ENCODE results near the gene C19orf25. TPM values are rescaled to one million over a fixed set of nuclear protein-coding genes. Genes with fewer than 3 reads are reported as not detected.

Gene C19orf25
- total and polyA plus RNA-seq, 2 of the 13 experiments (the other 11 are each of a cell fraction or from before 2014, with no cell fraction given) = 14.2 to 32.4 TPM

DNA sequence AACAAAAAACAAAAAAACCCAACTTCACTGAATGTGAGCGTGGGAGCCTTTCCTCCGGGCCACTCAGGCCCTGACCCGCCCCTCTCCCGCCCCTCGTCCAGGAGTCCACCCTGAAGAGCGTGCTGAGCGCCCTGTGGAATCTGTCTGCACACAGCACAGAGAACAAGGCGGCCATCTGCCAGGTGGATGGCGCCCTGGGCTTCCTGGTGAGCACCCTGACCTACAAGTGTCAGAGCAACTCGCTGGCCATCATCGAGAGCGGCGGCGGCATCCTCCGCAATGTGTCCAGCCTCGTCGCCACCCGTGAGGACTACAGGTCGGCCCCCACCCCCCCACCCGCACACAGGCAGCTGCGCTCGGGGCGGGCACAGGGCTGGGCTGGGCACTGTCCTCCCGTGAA lies 17.2 kb downstream of the C19orf25 start (continued):
- TF ChIP-seq, protein P1, sequence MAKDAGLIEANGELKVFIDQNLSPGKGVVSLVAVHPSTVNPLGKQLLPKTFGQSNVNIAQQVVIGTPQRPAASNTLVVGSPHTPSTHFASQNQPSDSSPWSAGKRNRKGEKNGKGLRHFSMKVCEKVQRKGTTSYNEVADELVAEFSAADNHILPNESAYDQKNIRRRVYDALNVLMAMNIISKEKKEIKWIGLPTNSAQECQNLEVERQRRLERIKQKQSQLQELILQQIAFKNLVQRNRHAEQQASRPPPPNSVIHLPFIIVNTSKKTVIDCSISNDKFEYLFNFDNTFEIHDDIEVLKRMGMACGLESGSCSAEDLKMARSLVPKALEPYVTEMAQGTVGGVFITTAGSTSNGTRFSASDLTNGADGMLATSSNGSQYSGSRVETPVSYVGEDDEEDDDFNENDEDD (CRISPR knock-in tag; IDR thresholded peaks at IDR 0.05; ENCODE audit: borderline replicate concordance) = peak; percentile 42; the same call in 1 of the 2 replicates
- no peak for TF ChIP-seq BHLHE40 (IDR thresholded peaks at IDR 0.05; ENCODE audit: low read length)
- TF ChIP-seq YY1 (IDR thresholded peaks at IDR 0.05; ENCODE audit: insufficient read depth, insufficient replicate concordance, low read depth, low read length) = peak; percentile 58
- no peak for TF ChIP-seq ZNF292 (CRISPR knock-in tag; IDR thresholded peaks at IDR 0.05; ENCODE audit: borderline replicate concordance, low read depth)
- no peak for TF ChIP-seq NBN (conservative IDR thresholded peaks at IDR 0.05)
- no peak for TF ChIP-seq TRIM24 (CRISPR knock-in tag; IDR thresholded peaks at IDR 0.05)
- TF ChIP-seq TSC22D2 (CRISPR knock-in tag; IDR thresholded peaks at IDR 0.05; ENCODE audit: borderline replicate concordance) = no peak
- no peak for TF ChIP-seq ZNF274 (CRISPR knock-in tag; IDR thresholded peaks at IDR 0.05)
- no peak for TF ChIP-seq SNAPC2 (CRISPR knock-in tag; IDR thresholded peaks at IDR 0.05)
- TF ChIP-seq AGO2 (optimal IDR thresholded peaks at IDR 0.05; ENCODE audit: low read depth, low read length) = peak; percentile 31
- no peak for TF ChIP-seq ZNF543 (CRISPR knock-in tag; IDR thresholded peaks at IDR 0.05)
- TF ChIP-seq, protein P2, sequence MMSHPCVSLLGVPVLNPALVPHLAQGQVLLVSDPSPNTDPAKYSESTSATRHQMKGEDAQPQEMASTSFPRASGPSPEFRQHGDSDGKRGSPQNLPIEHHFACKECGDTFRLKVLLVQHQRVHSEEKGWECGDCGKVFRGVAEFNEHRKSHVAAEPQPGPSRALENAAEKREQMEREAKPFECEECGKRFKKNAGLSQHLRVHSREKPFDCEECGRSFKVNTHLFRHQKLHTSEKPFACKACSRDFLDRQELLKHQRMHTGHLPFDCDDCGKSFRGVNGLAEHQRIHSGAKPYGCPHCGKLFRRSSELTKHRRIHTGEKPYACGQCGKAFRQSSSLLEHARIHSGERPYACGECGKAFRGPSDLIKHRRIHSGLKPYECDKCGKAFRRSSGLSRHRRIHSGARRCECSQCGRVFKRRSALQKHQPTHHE (CRISPR knock-in tag; IDR thresholded peaks at IDR 0.05; ENCODE audit: borderline replicate concordance) = no peak
- TF ChIP-seq, protein P3, sequence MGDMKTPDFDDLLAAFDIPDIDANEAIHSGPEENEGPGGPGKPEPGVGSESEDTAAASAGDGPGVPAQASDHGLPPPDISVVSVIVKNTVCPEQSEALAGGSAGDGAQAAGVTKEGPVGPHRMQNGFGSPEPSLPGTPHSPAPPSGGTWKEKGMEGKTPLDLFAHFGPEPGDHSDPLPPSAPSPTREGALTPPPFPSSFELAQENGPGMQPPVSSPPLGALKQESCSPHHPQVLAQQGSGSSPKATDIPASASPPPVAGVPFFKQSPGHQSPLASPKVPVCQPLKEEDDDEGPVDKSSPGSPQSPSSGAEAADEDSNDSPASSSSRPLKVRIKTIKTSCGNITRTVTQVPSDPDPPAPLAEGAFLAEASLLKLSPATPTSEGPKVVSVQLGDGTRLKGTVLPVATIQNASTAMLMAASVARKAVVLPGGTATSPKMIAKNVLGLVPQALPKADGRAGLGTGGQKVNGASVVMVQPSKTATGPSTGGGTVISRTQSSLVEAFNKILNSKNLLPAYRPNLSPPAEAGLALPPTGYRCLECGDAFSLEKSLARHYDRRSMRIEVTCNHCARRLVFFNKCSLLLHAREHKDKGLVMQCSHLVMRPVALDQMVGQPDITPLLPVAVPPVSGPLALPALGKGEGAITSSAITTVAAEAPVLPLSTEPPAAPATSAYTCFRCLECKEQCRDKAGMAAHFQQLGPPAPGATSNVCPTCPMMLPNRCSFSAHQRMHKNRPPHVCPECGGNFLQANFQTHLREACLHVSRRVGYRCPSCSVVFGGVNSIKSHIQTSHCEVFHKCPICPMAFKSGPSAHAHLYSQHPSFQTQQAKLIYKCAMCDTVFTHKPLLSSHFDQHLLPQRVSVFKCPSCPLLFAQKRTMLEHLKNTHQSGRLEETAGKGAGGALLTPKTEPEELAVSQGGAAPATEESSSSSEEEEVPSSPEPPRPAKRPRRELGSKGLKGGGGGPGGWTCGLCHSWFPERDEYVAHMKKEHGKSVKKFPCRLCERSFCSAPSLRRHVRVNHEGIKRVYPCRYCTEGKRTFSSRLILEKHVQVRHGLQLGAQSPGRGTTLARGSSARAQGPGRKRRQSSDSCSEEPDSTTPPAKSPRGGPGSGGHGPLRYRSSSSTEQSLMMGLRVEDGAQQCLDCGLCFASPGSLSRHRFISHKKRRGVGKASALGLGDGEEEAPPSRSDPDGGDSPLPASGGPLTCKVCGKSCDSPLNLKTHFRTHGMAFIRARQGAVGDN (CRISPR knock-in tag; IDR thresholded peaks at IDR 0.05) = peak; percentile 57
- peak; percentile 62 for TF ChIP-seq HOXA3 (CRISPR knock-in tag; IDR thresholded peaks at IDR 0.05)
- TF ChIP-seq NCOA5 (CRISPR knock-in tag; IDR thresholded peaks at IDR 0.05) = no peak
- no peak for TF ChIP-seq MED8 (CRISPR knock-in tag; IDR thresholded peaks at IDR 0.05; ENCODE audit: insufficient replicate concordance)
- TF ChIP-seq ZNF382 (CRISPR knock-in tag; IDR thresholded peaks at IDR 0.05; ENCODE audit: borderline replicate concordance) = no peak
- peak; percentile 90; the same call in 1 of the 2 replicates for TF ChIP-seq ZNF264 (CRISPR knock-in tag; IDR thresholded peaks at IDR 0.05)
- TF ChIP-seq ZNF30 (CRISPR knock-in tag; IDR thresholded peaks at IDR 0.05) = no peak
- TF ChIP-seq, protein P4, sequence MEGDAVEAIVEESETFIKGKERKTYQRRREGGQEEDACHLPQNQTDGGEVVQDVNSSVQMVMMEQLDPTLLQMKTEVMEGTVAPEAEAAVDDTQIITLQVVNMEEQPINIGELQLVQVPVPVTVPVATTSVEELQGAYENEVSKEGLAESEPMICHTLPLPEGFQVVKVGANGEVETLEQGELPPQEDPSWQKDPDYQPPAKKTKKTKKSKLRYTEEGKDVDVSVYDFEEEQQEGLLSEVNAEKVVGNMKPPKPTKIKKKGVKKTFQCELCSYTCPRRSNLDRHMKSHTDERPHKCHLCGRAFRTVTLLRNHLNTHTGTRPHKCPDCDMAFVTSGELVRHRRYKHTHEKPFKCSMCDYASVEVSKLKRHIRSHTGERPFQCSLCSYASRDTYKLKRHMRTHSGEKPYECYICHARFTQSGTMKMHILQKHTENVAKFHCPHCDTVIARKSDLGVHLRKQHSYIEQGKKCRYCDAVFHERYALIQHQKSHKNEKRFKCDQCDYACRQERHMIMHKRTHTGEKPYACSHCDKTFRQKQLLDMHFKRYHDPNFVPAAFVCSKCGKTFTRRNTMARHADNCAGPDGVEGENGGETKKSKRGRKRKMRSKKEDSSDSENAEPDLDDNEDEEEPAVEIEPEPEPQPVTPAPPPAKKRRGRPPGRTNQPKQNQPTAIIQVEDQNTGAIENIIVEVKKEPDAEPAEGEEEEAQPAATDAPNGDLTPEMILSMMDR (CRISPR knock-in tag; IDR thresholded peaks at IDR 0.05) = peak; percentile 17; the same call in 1 of the 2 replicates
